ENCODE results near the gene TBC1D14.

The TBC1D14 gene

GRCh38 chr4:7017446-7018048 lies 107.9 kb downstream of the TBC1D14 start:
- Histone ChIP-seq H3K4me3 (ENCODE audit: low read depth, low read length) (no peak overlapping the region), H3K36me3 (replicated peaks) (peaks cover 2% of the 10 kb centered on the region), H3K27ac (no peak overlapping the region), H3K27me3 (replicated peaks) (no peaks in the 10 kb centered on the region)
- in situ Hi-C loops (cut with HindIII; ENCODE audit: low pct_ligation_motif_present, low sequenced_read_pairs): no loop called here
- TF ChIP-seq, protein P1, sequence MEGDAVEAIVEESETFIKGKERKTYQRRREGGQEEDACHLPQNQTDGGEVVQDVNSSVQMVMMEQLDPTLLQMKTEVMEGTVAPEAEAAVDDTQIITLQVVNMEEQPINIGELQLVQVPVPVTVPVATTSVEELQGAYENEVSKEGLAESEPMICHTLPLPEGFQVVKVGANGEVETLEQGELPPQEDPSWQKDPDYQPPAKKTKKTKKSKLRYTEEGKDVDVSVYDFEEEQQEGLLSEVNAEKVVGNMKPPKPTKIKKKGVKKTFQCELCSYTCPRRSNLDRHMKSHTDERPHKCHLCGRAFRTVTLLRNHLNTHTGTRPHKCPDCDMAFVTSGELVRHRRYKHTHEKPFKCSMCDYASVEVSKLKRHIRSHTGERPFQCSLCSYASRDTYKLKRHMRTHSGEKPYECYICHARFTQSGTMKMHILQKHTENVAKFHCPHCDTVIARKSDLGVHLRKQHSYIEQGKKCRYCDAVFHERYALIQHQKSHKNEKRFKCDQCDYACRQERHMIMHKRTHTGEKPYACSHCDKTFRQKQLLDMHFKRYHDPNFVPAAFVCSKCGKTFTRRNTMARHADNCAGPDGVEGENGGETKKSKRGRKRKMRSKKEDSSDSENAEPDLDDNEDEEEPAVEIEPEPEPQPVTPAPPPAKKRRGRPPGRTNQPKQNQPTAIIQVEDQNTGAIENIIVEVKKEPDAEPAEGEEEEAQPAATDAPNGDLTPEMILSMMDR (IDR thresholded peaks at IDR 0.05; ENCODE audit: low read depth, low read length, missing control alignments): no peak
- no peak for DNase-seq

DNA sequence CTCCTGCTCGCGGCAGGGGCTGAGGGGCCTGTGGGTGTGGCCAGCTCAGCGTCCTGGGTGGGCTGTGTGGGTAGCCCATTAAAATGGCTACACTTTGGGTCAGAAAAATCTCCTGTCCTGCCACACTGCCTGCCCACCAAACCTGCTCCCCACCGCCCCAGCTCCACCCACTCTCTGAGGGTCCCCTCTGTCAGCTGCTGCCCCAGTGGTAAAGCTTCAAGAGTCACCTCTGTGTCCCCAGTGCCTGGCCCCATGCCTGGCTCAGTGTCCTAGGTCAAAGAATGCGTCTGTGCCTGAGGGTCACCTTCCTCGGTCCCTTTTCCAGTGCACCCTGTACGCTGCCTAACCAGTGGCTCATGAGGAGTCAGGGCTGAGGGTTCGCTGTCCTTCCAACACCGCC lies 108.7 kb downstream of the TBC1D14 start:
- no peak overlapping the region for H3K27ac ChIP-seq
- H3K4me3 ChIP-seq (ENCODE audit: low read depth, low read length): no peak overlapping the region
- DNase-seq: no peak
- TF ChIP-seq, protein P1 (IDR thresholded peaks at IDR 0.05; ENCODE audit: low read depth, low read length, missing control alignments): no peak
- peaks cover 2% of the 10 kb centered on the region for H3K36me3 ChIP-seq (replicated peaks)
- no peaks in the 10 kb centered on the region for H3K27me3 ChIP-seq (replicated peaks)
- in situ Hi-C loops (cut with HindIII; ENCODE audit: low pct_ligation_motif_present, low sequenced_read_pairs): no loop called here

GRCh38 chr4:7019367-7019766 lies 109.7 kb downstream of the TBC1D14 start:
- in situ Hi-C loops (cut with HindIII; ENCODE audit: low pct_ligation_motif_present, low sequenced_read_pairs): no loop called here
- Histone ChIP-seq H3K27ac (no peak overlapping the region), H3K36me3 (replicated peaks) (peaks cover 2% of the 10 kb centered on the region), H3K27me3 (replicated peaks) (no peaks in the 10 kb centered on the region), H3K4me3 (ENCODE audit: low read depth, low read length) (no peak overlapping the region)
- TF ChIP-seq, protein P1 (IDR thresholded peaks at IDR 0.05; ENCODE audit: low read depth, low read length, missing control alignments): no peak
- no peak for DNase-seq

- H3K4me3 ChIP-seq (ENCODE audit: low read depth, low read length): no peak overlapping the region
- TF ChIP-seq, protein P1 (IDR thresholded peaks at IDR 0.05; ENCODE audit: low read depth, low read length, missing control alignments): no peak
- DNase-seq: no peak
- in situ Hi-C loops (cut with HindIII; ENCODE audit: low pct_ligation_motif_present, low sequenced_read_pairs): no loop called here
- peaks cover 6% of the 10 kb centered on the region for H3K36me3 ChIP-seq (replicated peaks)
- no peaks in the 10 kb centered on the region for H3K27me3 ChIP-seq (replicated peaks)
- no peak overlapping the region for H3K27ac ChIP-seq
Observed at GRCh38 chr4:7020290-7020689, 110.7 kb downstream of the TBC1D14 start.

GRCh38 chr4:7020856-7021255 lies 111.2 kb downstream of the TBC1D14 start:
- peaks cover 6% of the 10 kb centered on the region for H3K36me3 ChIP-seq (replicated peaks)

More at GRCh38 chr4:7020856-7021255, 111.2 kb downstream of the TBC1D14 start:
- TF ChIP-seq, protein P1 (IDR thresholded peaks at IDR 0.05; ENCODE audit: low read depth, low read length, missing control alignments): no peak
- Histone ChIP-seq H3K27me3 (replicated peaks) (no peaks in the 10 kb centered on the region), H3K27ac (no peak overlapping the region), H3K4me3 (ENCODE audit: low read depth, low read length) (no peak overlapping the region)
- DNase-seq: no peak
- in situ Hi-C loops (cut with HindIII; ENCODE audit: low pct_ligation_motif_present, low sequenced_read_pairs): no loop called here
